SK-N-SH (cell line): ENCODE data around the gene VWA3B. TPM values are rescaled to one million over a fixed set of nuclear protein-coding genes. Genes with fewer than 3 reads are reported as not detected.

ENCODE experiments used
- CTCF ChIA-PET: fragments of 300-600, 350-600 bp; formaldehyde crosslinking; extraction: SDS; loops from one replicate; lab custom pipeline; 2021; lab: Yijun Ruan, JAX
- POLR2A ChIA-PET: fragments of 350-600 bp; sonication (Branson Sonifier 250); formaldehyde crosslinking; extraction: SDS; loops from one replicate; lab custom pipeline; 2020; ENCODE audit warnings: antibody characterized with exemption, inconsistent platforms; lab: Yijun Ruan, JAX
- DNase-seq: peaks from one replicate; pipeline ENCODE4 v3.0.0; 2012
- H2AFZ ChIP-seq: fragments of 200-600 bp; sonication (generic); 2 replicates; pipeline ENCODE4 v1.8.1; 2016; ENCODE audit warnings: antibody characterized with exemption, mild to moderate bottlenecking, low read depth
- H3F3A ChIP-seq: fragments of 200-600 bp; sonication (generic); replicated peaks from 2 replicates; pipeline ENCODE3; 2016; ENCODE audit warnings: antibody characterized with exemption, mild to moderate bottlenecking; ENCODE audit not compliant: insufficient read depth
- H3K27ac ChIP-seq, 2 experiments: fragments of 200-500 bp in 1 of 2; fragments of 200-600 bp in 1 of 2; sonication (Bioruptor generic) in 1 of 2; sonication (generic), shearing (Covaris generic) in 1 of 2; 2 replicates each; pipeline versions ENCODE4 v1.5.1 to v1.6.1; 2014 to 2016; ENCODE audit warnings: low read depth in 2 of 2, inconsistent platforms in 1 of 2, low read length in 1 of 2, mild to moderate bottlenecking in 1 of 2, mixed read lengths in 1 of 2
- H3K27me3 ChIP-seq: fragments of 200-600 bp; sonication (generic), shearing (Covaris generic); 2 replicates; pipeline ENCODE4 v1.6.1; 2016; ENCODE audit warnings: mixed run types; ENCODE audit not compliant: insufficient read depth
- H3K36me3 ChIP-seq, 2 experiments: fragments of 200-500 bp in 1 of 2; fragments of 200-600 bp in 1 of 2; sonication (Bioruptor generic) in 1 of 2; sonication (generic) in 1 of 2; replicated peaks in 1 of 2; 2 replicates each; pipeline versions ENCODE3 to v1.5.1; 2014 to 2016; ENCODE audit warnings: low read length in 1 of 2, mild to moderate bottlenecking in 1 of 2; ENCODE audit not compliant: insufficient read depth in 2 of 2, control insufficient read depth in 1 of 2
- H3K4me1 ChIP-seq, 2 experiments: fragments of 200-500 bp in 1 of 2; fragments of 200-600 bp in 1 of 2; sonication (Bioruptor generic) in 1 of 2; sonication (generic), shearing (Covaris generic) in 1 of 2; 2 replicates each; pipeline versions ENCODE4 v1.5.1 to v1.6.1; 2014 to 2016; ENCODE audit warnings: low read depth in 1 of 2, low read length in 1 of 2, mixed run types in 1 of 2; ENCODE audit not compliant: insufficient read depth in 2 of 2, control insufficient read depth in 1 of 2
- H3K4me2 ChIP-seq: fragments of 200-600 bp; sonication (generic), shearing (Covaris generic); 2 replicates; pipeline ENCODE4 v1.6.1; 2017; ENCODE audit warnings: mixed run types
- H3K4me3 ChIP-seq, 2 experiments: fragments of 200-500 bp in 1 of 2; fragments of 200-600 bp in 1 of 2; sonication (Bioruptor generic) in 1 of 2; sonication (generic), shearing (Covaris generic) in 1 of 2; 2 replicates each; pipeline versions ENCODE4 v1.5.1 to v1.8.1; 2014 to 2016; ENCODE audit warnings: low read depth in 2 of 2, inconsistent platforms in 1 of 2, low read length in 1 of 2, mild to moderate bottlenecking in 1 of 2, mixed read lengths in 1 of 2, moderate library complexity in 1 of 2
- H3K79me2 ChIP-seq: fragments of 200-600 bp; sonication (generic); 2 replicates; pipeline ENCODE4 v1.8.1; 2017; ENCODE audit warnings: mild to moderate bottlenecking; ENCODE audit not compliant: insufficient read depth
- H3K9ac ChIP-seq: fragments of 200-600 bp; sonication (generic); 2 replicates; pipeline ENCODE4 v1.6.1; 2017; ENCODE audit warnings: mixed run types
- H3K9me2 ChIP-seq: fragments of 200-600 bp; sonication (generic); 2 replicates; pipeline ENCODE4 v1.6.1; 2017; ENCODE audit warnings: mixed run types
- H3K9me3 ChIP-seq: fragments of 200-600 bp; sonication (generic); 2 replicates; pipeline ENCODE4 v1.6.1; 2017; ENCODE audit warnings: mixed run types, mild to moderate bottlenecking, moderate library complexity
- H4K20me1 ChIP-seq: fragments of 200-600 bp; sonication (generic); 2 replicates; pipeline ENCODE4 v1.6.1; 2017; ENCODE audit warnings: mild to moderate bottlenecking, mixed run types; ENCODE audit not compliant: insufficient read depth
- CHD2 ChIP-seq: fragments of 150-350 bp; IDR thresholded peaks from 2 replicates; pipeline ENCODE4 v1.6.1; 2018; ENCODE audit warnings: low read length; ENCODE audit not compliant: partially characterized antibody
- ELF1 ChIP-seq: IDR thresholded peaks from 2 replicates; pipeline ENCODE4 v1.4.0; 2012
- FOSL2 ChIP-seq: IDR thresholded peaks from 2 replicates; pipeline ENCODE4 v1.4.0; 2012; ENCODE audit warnings: low read depth, mild to moderate bottlenecking, moderate library complexity, borderline replicate concordance
- GABPA ChIP-seq: IDR thresholded peaks from 2 replicates; pipeline ENCODE4 v1.4.0; 2012; ENCODE audit warnings: low read depth, mild to moderate bottlenecking
- MAX ChIP-seq: IDR thresholded peaks from 2 replicates; pipeline ENCODE4 v1.4.0; 2012; ENCODE audit warnings: low read depth
- MEF2A ChIP-seq: IDR thresholded peaks from 2 replicates; pipeline ENCODE4 v1.4.0; 2012; ENCODE audit warnings: low read depth, borderline replicate concordance
- MXI1 ChIP-seq: IDR thresholded peaks from 2 replicates; pipeline ENCODE4 v1.6.1; 2012; ENCODE audit warnings: mild to moderate bottlenecking, low read depth, low read length, improper control_type of control experiment
- NFIC ChIP-seq: IDR thresholded peaks from 2 replicates; pipeline ENCODE4 v1.4.0; 2012; ENCODE audit warnings: borderline replicate concordance
- NRF1 ChIP-seq: IDR thresholded peaks from 2 replicates; pipeline ENCODE4 v1.6.1; 2012; ENCODE audit warnings: low read depth, mild to moderate bottlenecking, low read length
- RAD21 ChIP-seq: IDR thresholded peaks from 2 replicates; pipeline ENCODE4 v1.6.1; 2012; ENCODE audit warnings: mild to moderate bottlenecking, low read length
- RXRA ChIP-seq: IDR thresholded peaks from 2 replicates; pipeline ENCODE4 v1.4.0; 2012; ENCODE audit warnings: low read depth, mild to moderate bottlenecking, borderline replicate concordance
- TAF1 ChIP-seq: IDR thresholded peaks from 2 replicates; pipeline ENCODE4 v1.6.1; 2012; ENCODE audit warnings: low read depth, mild to moderate bottlenecking, low read length, moderate library complexity, borderline replicate concordance
- TCF12 ChIP-seq: IDR thresholded peaks from 2 replicates; pipeline ENCODE4 v1.4.0; 2012
- TEAD4 ChIP-seq: IDR thresholded peaks from 2 replicates; pipeline ENCODE4 v1.4.0; 2012; ENCODE audit warnings: mild to moderate bottlenecking, borderline replicate concordance; ENCODE audit not compliant: insufficient read depth
- USF1 ChIP-seq: IDR thresholded peaks from 2 replicates; pipeline ENCODE4 v1.4.0; 2012; ENCODE audit warnings: low read depth, borderline replicate concordance
- USF2 ChIP-seq: fragments of 150-350 bp; IDR thresholded peaks from 2 replicates; pipeline ENCODE4 v1.6.1; 2017; ENCODE audit warnings: antibody characterized with exemption, low read length, low read depth, borderline replicate concordance
- ZBTB33 ChIP-seq: IDR thresholded peaks from 2 replicates; pipeline ENCODE4 v1.4.0; 2012; ENCODE audit warnings: low read depth, borderline replicate concordance
- WGBS: methylation state at CpG from one replicate; pipeline ENCODE4 v1.1.6; 2017; ENCODE audit warnings: low lambda C conversion rate; 5-methylcytosine and 5-hydroxymethylcytosine counted together
- polyA plus RNA-seq, 3 experiments: library from polyadenylated mRNA; depleted of rRNA; stranded (reverse); fragments of >200 nt; gene quantifications; 2 replicates each; pipeline ENCODE4 v1.2.3, GENCODE V29; 2012

Gene VWA3B
- polyA plus RNA-seq, 1 of the 3 experiments (the other 2 are of a cell fraction): not detected

- H3K27ac ChIP-seq: no peak overlapping the region
- peak overlapping the region in 1 of 2 experiments; percentile 49; a peak in 2 of 4 replicates for H3K4me3 ChIP-seq
- no peaks in the 10 kb centered on the region for H3F3A ChIP-seq
- H3K9me2 ChIP-seq: no peaks in the 10 kb centered on the region
- ChIA-PET CTCF (interaction anchor here (1.0 to 1.7 kb wide), 2 partner anchors 38 to 78 kb away, joined by 3 to 4 read pairs; no protein-coding TSS in a partner anchor), POLR2A (no interaction called here)
- no peak overlapping the region for H3K9ac ChIP-seq
- peak overlapping the region; percentile 79; the same call in 1 of the 2 replicates for H3K4me2 ChIP-seq
- peak; percentile 71 for DNase-seq
- 45% methylated on average over 30 of the region's 54 CpGs for WGBS
- no peaks in the 10 kb centered on the region for H4K20me1 ChIP-seq
- no peaks in the 10 kb centered on the region for H3K36me3 ChIP-seq
- no peaks in the 10 kb centered on the region for H3K9me3 ChIP-seq
- H3K27me3 ChIP-seq: peaks cover 42% of the 10 kb centered on the region; the same call in 1 of the 2 replicates
- no peaks in the 10 kb centered on the region for H3K79me2 ChIP-seq
- peaks cover 0 to 2% of the 10 kb centered on the region in 2 experiments; a peak in 1 of 4 replicates for H3K4me1 ChIP-seq
- no peak overlapping the region for H2AFZ ChIP-seq
- no peak for TF ChIP-seq ELF1
- TF ChIP-seq ZBTB33: no peak
- no peak for TF ChIP-seq MXI1
- no peak for TF ChIP-seq FOSL2
- TF ChIP-seq TAF1: no peak
- no peak for TF ChIP-seq USF1
- TF ChIP-seq MEF2A: no peak
- no peak for TF ChIP-seq MAX
- TF ChIP-seq USF2: no peak
- no peak for TF ChIP-seq GABPA
These were observed 260.5 kb downstream of the VWA3B start for GRCh38 chr2:98347298-98348065.

GRCh38 chr2:98348066-98348561, 261.1 kb downstream of the VWA3B start:
- CTCF ChIA-PET: interaction anchor here (1.0 to 1.7 kb wide), 2 partner anchors 37 to 79 kb away, joined by 3 to 4 read pairs; no protein-coding TSS in a partner anchor
- peaks cover 0 to 2% of the 10 kb centered on the region in 2 experiments; a peak in 1 of 4 replicates for H3K4me1 ChIP-seq
- no peaks in the 10 kb centered on the region for H3K9me2 ChIP-seq
- no peaks in the 10 kb centered on the region for H3F3A ChIP-seq
- H3K4me3 ChIP-seq: no peak overlapping the region
- POLR2A ChIA-PET: no interaction called here
- no peak overlapping the region for H3K9ac ChIP-seq
- H3K4me2 ChIP-seq: no peak overlapping the region
- H2AFZ ChIP-seq: no peak overlapping the region
- H3K79me2 ChIP-seq: no peaks in the 10 kb centered on the region
- DNase-seq: peak; percentile 28
- TF ChIP-seq NRF1: no peak
- no peak for TF ChIP-seq TEAD4
- no peak for TF ChIP-seq RAD21
- TF ChIP-seq NFIC: no peak
- no peak for TF ChIP-seq TCF12
- no peak for TF ChIP-seq CHD2
- no peak for TF ChIP-seq RXRA
- no peak for TF ChIP-seq USF2
- H3K27me3 ChIP-seq: peaks cover 42% of the 10 kb centered on the region; the same call in 1 of the 2 replicates
- H4K20me1 ChIP-seq: no peaks in the 10 kb centered on the region
- WGBS: 70% methylated on average over 14 of the region's 15 CpGs
- no peaks in the 10 kb centered on the region for H3K36me3 ChIP-seq
- no peaks in the 10 kb centered on the region for H3K9me3 ChIP-seq
- no peak overlapping the region for H3K27ac ChIP-seq
